Left ventricle myocardium superior (tissue), 1 donor: ENCODE results near the gene SLC44A1. TPM values are rescaled to one million over a fixed set of nuclear protein-coding genes. Genes with fewer than 3 reads are reported as not detected.

Source experiments
- ATAC-seq: fragments of 200-7000 bp; cut with Tn5 transposase; one replicate; pipeline ENCODE4 v1.9.1; 2020; ENCODE audit warnings: mild to moderate bottlenecking, moderate library complexity
- DNase-seq: peaks from one replicate; pipeline ENCODE4 v3.0.0-alpha.2; 2020
- intact Hi-C: fragments of 100-400 bp; cut with micrococcal nuclease; formaldehyde crosslinking; loops from one replicate; pipeline ENCODE4 v1.11.0; 2022
- total RNA-seq: library from RNA; stranded (reverse); fragmentation: NEBNext Ultra II Directional; extraction: Animal tissue kit (Norgen Biotek cat#: 25700); gene quantifications from one replicate; pipeline ENCODE4 v1.2.1, GENCODE V29; 2021
- donor health status: DM: no; HTN: yes; CAD: no; lungs with severe emphysema.

SLC44A1 gene
- total RNA-seq, 1 donor from 2014 or later = 14.3 TPM

DNA sequence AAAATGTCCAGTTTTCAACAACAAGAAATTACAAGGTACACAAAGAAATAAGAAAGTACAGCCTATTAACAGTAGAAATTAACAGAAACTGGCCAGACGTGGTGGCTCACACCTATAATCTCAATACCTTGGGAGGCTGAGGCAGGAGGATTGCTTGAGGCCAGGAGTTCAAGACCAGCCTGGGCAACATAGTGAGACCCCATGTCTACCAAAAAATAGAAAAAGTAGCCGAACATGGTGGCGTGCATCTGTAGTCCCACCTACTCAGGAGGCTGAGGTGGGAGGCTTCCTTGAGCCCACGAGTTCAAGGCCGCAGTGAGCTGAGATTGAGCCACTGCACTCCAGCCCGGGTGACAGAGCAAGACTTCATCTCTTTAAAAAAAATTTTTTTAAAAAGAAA lies 161.9 kb downstream of the SLC44A1 start:
- ATAC-seq (no peak), DNase-seq (no peak)
- intact Hi-C loops = no loop called here

DNA sequence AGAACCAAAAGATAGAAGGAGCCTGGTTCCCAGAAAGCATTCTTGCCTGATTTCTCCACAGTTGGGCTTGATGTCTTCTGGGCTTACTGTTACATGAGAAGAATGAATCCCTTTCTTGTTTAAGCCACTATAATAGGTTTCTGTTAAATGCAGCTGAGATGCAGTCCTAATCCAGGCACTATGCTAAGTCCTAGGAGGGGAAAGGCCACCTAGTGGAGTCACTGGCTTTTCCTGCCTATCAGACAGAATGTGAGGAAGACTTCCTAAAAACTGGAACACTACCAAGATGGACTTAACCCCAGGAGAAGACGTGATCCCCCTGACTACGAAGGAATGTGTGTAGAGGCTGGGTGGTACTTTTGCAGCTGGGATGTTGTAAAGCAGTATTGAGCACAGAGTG lies 169.1 kb downstream of the SLC44A1 start:
- no peak for DNase-seq
- intact Hi-C loops = loop anchor here (10.0 kb wide), 2 partner anchors 249 to 549 kb away; no protein-coding TSS in a partner anchor
- ATAC-seq = peak; percentile 51

DNA sequence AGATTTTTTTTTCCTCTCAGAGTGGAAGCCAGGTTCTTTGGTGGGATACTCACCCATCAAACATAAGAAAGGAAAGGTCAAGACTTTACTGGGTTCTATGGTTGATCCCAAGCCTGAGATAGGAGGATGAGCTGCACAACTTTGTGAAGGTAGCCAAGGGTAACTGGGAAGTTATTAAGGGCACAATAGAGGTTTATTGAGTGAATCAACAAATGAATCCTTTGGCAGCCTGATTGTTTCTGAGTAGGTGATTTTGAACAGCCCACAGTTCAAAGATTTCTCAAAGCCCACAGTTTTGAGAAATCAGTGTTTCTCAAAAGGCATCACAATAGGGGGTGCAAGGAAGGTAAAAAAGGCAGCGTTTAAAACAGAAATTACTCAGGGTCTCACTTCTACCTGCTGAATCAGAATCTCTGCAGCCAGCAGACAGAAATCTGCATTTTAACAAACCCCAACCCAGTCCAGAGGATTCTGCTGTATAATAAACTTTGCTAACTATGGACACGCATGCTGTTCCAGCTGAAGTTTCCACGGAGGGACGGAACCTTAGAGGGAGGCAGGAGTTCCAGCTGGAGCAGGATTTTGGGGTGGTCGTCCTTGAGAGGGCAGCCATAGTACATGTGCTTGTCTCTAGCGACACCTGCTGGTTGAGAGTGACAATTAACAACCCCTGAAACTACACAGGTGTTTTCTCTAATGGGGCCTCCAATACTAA lies 170.7 kb downstream of the SLC44A1 start:
- intact Hi-C loops = loop anchor here (10.0 kb wide), 2 partner anchors 250 to 550 kb away; no protein-coding TSS in a partner anchor
- no peak for DNase-seq
- peak; percentile 74 for ATAC-seq

DNA sequence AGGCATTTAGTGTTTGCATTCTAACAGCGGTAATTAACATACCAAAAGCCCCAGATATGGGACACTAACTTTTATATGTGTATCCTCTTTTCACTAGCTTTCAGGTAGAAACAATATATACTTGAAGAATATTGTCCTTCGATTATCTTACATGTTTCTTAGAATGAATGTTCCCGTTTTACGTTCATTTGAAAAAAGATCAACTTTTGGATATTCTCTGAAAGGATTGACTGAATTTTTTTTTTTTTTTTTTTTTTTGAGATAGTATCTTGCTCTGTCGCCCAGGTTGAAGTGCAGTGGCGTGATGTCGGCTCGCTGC lies 171.2 kb downstream of the SLC44A1 start:
- ATAC-seq = no peak
- intact Hi-C loops = loop anchor here (10.0 kb wide), 2 partner anchors 251 to 551 kb away; no protein-coding TSS in a partner anchor
- DNase-seq = no peak

DNA sequence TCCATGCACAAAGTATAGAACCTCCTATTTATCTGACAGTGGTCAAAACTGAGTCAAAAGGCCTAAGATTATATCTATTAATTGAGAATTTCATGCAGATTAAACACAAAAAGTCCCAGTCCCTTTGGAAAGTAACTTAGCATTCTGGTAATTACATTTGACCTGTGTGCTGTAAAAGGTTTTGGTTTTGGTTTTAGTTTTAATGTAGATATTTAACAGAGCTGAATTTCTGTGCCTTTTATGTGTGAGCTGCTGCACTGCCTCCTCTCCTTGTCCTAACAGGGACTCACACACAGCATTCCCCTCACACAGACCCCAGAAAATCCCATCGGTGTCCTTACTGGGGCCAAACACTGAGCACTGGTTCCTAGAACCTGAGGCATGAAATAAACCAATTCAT lies 172.4 kb downstream of the SLC44A1 start:
- ATAC-seq (no peak), DNase-seq (no peak)
- intact Hi-C loops = loop anchor here (10.0 kb wide), 2 partner anchors 252 to 552 kb away; no protein-coding TSS in a partner anchor

DNA sequence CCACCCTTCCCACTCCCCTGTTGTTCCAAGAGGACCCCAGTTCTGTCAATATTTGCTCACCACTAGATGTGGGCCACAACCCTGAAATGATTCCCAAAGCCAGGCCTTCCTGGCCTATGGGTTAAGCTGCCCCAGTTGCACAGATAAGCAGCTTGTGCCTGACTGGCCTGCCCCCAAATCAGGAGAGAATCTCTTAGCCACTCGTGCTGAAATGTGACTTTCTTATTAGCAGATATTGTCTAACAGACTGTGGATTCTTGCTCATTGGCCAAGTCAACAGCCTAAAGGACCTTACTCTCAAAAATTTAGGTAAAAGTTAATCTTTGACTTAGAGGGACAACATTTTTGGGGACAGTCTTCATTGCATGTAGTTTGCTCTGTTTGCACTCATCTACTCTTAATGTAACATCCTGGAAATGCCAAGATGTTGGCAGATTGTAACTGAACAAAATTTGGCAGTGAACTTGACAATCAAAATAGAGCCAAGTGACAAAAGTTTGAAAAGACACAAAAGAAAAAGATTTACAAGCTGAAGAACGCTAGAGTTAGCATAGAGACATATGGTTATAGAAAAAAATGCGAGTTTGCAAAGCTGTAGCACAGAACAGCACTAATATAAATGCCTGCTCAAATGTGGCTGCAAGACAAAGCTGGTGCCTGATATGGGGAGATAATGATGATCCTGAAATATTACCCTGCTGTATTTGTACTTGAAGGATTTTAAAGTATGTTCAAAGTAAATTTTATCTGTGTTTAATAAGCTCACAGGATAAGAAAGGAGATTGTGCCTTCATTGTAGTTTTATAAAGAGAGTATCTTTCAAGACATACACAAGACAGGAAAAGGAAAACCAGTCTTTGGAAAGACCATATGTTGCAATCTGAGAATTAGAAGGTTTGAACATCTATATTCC lies 174.4 kb downstream of the SLC44A1 start:
- intact Hi-C loops = loop anchor here (10.0 kb wide), 2 partner anchors 254 to 554 kb away; no protein-coding TSS in a partner anchor
- no peak for ATAC-seq
- no peak for DNase-seq

DNA sequence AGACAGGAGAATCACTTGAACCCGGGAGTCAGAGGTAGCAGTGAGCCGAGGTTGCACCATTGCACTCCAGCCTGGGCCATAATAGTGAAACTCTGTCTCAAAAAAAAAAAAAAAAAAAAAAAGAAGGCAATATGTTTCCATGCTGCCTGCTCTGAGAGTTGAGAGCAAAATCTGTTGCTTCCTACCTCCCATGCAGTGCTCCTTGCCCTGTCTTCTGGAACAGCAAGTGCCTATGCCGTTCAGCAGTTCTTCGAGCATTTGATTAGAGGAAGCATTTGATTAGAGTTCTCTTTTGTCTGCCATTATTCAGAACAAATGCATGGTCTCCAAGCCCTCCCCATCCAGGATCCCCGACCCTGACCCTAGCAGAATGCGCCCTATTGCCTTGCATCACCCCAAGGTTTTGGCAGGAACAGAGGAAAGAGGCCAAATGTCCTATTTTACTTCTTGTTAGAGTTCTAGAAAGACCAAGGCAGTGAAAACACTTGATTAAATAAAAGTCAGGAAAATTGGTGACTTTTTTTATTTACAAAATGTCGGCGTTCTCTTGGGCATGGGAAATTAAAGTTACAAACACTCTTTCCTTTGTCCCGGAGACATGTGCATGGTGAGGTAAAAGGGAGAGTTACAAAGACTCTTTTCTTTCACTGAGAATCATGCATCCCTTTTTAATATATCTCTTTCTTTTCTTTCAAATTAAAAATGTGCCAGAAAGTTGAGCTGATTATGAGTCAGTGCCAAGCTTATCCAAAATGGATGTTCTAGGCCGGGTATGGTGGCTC lies 175.6 kb downstream of the SLC44A1 start:
- ATAC-seq (no peak), DNase-seq (no peak)
- intact Hi-C loops = loop anchor here (10.0 kb wide), 3 partner anchors 55 to 555 kb away; no protein-coding TSS in a partner anchor

DNA sequence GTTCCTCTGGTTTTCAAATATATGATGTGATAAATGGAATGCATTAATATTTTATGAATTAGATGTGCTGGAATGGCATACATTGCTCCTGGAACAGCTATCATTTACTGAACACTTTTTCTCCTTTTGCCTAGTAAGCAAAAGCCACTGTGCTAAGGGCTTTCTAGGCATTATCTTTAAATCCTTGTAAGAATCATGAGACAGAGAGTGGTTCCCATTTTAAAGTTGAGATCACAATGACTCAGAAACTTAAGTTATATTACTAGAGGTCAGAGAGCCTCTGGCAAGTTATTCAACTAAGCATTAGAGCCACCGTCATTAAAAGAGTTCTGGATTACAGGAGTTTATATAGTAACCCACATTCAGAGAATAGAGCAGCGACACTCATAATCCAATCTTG lies 176.7 kb downstream of the SLC44A1 start:
- DNase-seq = no peak
- ATAC-seq = no peak
- intact Hi-C loops = loop anchor here (10.0 kb wide), 1 partner anchor 54 kb away; no protein-coding TSS in a partner anchor

DNA sequence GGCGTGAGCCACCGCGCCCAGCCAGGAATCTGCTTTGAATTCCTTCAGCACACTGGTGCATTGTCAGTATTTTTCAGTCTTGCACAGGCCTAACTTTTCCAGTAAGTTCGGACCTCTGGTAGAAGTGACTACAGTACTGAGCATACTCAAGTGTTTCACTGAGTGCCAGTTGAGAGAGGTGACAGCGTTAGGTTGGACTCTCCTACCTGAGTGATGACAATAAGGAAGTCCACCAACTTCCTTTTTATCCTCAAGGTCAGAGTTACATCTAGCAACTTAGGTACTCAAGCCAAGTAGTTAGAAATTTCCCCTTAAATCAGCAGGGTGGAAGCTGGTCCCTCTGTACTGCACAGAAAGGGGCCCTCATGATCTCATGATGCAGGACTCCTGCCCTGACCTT lies 177.4 kb downstream of the SLC44A1 start:
- ATAC-seq = no peak
- intact Hi-C loops = loop anchor here (10.0 kb wide), 1 partner anchor 53 kb away; no protein-coding TSS in a partner anchor

DNA sequence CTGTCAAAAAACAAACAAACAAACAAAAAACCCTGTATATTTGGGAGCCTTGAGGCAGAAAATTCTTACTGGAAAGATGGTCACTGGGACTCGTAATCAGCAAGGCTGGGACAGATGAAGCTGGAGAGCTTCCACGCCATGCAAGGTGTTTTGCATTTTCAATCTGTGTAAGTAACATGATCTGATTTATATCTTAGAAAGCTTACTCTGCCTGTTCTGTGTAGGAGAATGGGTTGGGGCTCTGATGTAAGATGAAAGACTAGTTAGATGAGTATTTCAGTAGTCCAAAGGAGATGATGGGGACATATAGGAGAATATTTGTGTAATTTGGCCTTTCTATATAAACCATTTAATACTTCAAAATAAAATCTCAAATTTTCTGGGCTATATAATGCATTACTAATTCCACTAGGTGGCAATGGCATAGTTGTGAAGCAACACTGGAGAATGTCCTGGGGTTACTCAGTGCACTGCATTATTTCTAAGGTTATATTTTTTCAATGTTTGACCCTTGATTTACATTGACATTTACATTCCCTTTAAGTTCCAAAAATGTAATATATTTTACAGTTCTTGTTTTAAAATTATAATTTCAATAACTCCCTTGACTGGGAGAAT lies 181.5 kb downstream of the SLC44A1 start:
- peak; percentile 60 for ATAC-seq

More for the DNA sequence above, 177.4 kb downstream of the SLC44A1 start:
- DNase-seq = no peak

DNA sequence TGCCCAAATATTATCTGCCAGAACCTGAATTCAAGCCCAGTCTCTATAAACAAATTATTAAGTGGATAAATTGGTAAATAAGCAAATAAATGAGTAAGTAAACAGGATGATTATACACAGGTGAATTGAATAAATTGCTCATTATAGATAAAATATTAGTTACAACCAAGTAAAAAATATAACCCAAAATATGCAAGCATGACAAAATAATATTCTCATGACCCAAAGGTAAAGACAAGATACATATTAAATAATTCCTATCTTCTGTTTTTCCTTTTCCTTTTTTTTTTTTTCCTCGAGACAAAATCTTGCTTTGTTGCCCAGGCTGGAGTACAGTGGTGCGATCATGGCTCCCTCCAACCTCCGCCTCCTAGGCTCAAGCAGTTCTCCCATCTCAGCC lies 182.2 kb downstream of the SLC44A1 start:
- ATAC-seq (no peak), DNase-seq (no peak)
- intact Hi-C loops = loop anchor here (10.0 kb wide), 1 partner anchor 48 kb away; no protein-coding TSS in a partner anchor

More for the DNA sequence above, 181.5 kb downstream of the SLC44A1 start:
- DNase-seq = no peak
- intact Hi-C loops = loop anchor here (10.0 kb wide), 1 partner anchor 49 kb away; no protein-coding TSS in a partner anchor

DNA sequence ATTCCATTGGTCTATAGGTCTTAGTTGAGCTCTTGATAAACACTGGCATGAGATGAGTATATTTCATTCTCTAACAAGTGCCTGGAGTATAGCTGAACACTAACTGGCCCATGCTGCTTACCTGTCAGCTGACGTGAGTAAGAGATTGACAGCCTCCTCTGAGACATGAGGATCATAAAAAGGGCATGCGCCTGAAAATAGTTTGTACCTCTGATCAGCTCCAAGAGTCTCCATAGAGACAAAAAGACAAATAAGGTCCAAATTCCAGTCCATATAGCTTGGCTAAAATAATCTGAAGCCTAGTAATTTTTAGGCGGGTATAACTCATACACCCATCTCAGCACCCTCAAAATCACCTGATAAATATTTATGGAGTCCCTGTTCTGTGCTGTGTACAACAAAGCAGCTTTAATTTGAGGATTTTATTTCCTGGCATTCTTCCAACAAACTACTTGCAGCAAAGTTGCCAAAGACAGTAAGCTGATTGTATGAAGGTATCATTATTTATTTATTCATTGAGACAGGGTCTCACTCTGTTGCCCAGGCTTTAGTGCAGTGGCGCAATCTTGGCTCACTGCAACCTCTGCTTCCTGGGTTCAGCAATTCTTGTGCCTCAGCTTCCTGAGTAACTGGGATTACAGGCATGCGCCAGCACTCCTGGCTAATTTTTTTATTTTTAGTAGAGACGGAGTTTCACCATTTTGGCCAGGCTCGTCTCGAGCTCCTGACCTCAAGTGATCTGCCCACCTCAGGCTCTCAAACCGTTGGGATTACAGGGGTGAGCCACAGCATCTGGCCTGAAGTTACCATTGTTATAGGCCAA lies 187.2 kb downstream of the SLC44A1 start:
- no peak for DNase-seq
- intact Hi-C loops = no loop called here
- peak; percentile 87 for ATAC-seq

DNA sequence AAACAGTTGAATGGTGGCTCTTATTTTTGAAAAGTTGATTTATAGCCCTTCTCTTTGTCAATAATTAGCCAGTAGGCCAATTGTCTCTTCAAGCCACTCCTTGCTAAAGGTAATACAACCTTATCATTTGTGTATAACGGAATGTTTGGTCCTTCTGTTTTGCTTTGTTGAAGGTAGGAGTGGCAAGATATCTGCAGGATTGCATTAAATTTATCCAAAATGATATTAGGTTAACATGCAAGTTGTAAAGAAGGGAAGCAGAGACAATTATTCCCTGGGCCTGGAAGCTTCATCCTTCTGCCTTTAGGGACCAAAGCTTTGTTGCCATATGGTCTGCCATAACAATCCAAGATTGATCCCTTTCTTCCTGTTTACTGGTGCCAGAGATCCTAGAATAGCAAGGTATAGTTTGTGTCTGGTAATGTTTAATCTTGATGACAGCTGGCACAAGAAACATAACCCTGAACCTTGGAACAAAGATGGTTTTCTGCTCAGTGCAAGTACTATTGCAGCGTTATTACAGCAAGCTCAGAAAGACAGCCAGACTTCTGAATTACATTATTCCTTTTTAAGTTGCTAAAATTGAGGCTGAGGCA lies 187.9 kb downstream of the SLC44A1 start:
- intact Hi-C loops = no loop called here
- DNase-seq (no peak), ATAC-seq (no peak)

DNA sequence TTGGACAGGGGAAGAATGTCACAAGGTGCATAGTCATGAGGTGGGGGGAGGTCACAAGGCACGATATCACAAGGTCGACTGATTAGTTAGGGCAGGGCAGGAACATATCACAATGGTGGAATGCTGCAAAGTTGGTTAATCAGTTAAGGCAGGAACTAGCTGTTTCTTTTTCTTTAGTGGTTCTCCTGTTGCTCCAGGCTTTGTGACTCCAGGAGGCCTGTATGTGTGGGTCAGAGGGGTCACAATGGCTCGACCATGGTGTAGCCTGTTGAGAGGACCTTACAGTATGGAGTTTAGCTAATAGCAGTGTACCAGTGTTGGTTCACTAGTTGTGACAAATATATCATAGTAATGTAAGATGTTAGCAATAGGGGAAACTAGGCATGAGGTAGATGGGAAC lies 191.0 kb downstream of the SLC44A1 start:
- no peak for ATAC-seq

DNA sequence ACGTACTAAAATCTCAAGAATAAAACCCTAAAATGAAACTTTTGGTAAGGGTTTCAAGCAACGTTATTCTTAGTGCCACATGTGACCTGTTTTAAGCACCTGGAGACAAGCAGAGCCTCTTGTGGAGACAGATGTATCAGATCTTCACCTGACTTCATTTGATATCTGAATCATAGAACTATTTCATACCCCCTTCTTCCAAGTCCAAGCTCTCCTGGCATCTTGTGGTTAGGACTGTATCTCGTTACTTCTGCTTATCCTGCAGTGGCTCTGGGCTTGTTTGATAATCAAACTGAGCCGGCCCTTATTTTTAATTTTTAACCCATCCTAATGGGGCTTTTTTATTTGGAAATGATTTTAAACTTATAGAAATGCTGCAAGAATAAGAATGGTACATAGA lies 192.3 kb downstream of the SLC44A1 start:
- no peak for DNase-seq
- ATAC-seq = no peak
- intact Hi-C loops = no loop called here

More for the DNA sequence above, 191.0 kb downstream of the SLC44A1 start:
- intact Hi-C loops = no loop called here
- DNase-seq = no peak

DNA sequence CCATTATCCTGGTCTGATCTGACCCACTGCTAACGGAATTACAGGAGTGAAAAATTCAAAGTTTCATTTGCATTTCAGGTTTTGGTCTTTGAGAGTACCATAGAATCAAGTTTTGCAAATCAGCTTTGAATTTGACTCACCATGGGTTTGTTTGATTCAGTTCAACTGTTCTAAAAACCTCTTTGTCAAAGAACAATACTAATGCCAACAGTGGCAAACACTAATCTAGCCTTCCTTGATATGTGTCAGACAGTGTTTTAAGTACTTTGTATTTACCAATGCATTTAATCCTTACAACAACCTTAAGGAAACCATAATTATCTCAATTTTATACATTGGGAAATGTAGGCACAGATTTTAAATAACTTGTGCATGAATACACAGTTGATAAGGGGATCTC lies 193.3 kb downstream of the SLC44A1 start:
- intact Hi-C loops = no loop called here
- ATAC-seq (no peak), DNase-seq (no peak)

DNA sequence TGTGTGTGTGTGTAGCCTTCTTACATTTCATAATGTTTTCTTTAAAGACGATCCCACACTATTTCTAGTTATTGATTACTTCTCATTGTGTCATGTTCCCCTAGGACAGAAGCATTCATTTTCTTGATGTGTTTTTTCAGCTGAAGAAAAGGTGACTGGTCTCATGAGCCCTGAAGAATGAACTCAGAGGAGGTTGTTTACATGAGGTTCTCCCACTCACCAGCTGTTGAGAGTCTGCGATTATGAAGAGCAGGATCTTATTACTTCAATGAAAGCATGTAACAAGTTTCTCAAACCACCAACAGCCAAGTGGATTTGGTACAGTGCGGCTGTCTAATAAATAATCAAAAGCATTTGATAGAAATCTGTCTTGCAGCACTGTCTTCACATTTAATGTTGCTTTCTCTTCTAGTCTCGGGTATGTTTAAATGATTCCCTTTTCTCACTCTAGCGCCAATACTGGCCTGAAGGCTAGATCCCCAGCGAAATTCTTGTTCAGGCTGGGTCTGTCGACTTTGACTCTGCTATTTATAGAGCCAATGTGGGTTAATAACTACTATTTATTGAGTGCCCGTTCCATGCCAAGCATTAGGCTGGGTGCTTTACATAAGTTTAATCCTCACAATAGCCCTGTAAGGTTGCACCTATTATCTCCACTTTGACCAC lies 193.8 kb downstream of the SLC44A1 start:
- no peak for DNase-seq
- peak; percentile 22 for ATAC-seq
- intact Hi-C loops = no loop called here
